Measurements from ENCODE around the gene SLA2. TPM values are rescaled to one million over a fixed set of nuclear protein-coding genes. Genes with fewer than 3 reads are reported as not detected.
"Not testable (repeated sequence)": the region's sequence is repeated elsewhere in the genome, so short reads cannot be mapped to it uniquely, and the experiment has no call there.

SLA2 gene, protein sequence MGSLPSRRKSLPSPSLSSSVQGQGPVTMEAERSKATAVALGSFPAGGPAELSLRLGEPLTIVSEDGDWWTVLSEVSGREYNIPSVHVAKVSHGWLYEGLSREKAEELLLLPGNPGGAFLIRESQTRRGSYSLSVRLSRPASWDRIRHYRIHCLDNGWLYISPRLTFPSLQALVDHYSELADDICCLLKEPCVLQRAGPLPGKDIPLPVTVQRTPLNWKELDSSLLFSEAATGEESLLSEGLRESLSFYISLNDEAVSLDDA
- polyA plus RNA-seq (ENCODE audit: insufficient read length in 3 of 3): under 1 TPM; 0.40 to 0.63 (median 0.52) TPM
- long read RNA-seq, donor 1, partial matches to known transcripts: 56 of 56 reads
- long read RNA-seq, donor 1, other reads (novel, unspliced or antisense): 0 of 56 reads
- long read RNA-seq, donor 2: 0 reads
- long read RNA-seq, donor 3, partial matches to known transcripts: 32 of 135 reads
- long read RNA-seq, donor 3, other reads (novel, unspliced or antisense): 103 of 135 reads
- long read RNA-seq, donor 4: 0 reads
- long read RNA-seq, donor 5: 0 reads
- long read RNA-seq, donor 6: 0 reads
- long read RNA-seq, donor 7: 0 reads
- long read RNA-seq, donor 8: 0 reads
- long read RNA-seq, donor 9: 0 reads
- long read RNA-seq, donor 10: 0 reads
- long read RNA-seq, donor 11, partial matches to known transcripts: 148 of 229 reads
- long read RNA-seq, donor 11, other reads (novel, unspliced or antisense): 81 of 229 reads
- long read RNA-seq, donor 12: 0 reads
- long read RNA-seq, donor 13, partial matches to known transcripts: 26 of 88 reads
- long read RNA-seq, donor 13, other reads (novel, unspliced or antisense): 62 of 88 reads
- long read RNA-seq, donor 14: 0 reads
- long read RNA-seq, donor 15: 0 reads
- long read RNA-seq, donor 16: 0 reads

DNA sequence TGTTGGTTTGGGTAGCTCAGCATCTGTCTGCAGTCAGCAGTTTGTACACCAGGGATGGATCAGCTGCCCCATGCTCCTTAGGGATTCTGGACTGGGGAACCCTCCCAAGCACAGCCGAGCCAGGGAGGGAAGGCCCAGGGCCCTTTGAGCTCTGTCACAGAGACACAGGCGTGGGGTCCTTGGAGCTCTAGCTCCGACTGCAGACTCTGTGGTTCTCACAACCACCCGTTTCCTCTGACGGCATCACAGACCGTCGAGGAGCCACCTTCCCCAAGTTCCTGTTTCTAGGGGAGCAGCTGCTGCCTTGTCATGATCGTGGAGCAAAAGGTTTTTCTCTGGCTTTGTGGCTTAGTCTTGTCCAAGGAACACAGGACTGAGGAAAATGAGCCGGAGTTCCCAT lies at the start of gene SLA2:
SLA2 (minus strand) TSS at position 199 of the 400 bp plus-strand sequence. CDS start 4,861 bp downstream, outside the sequence.
- no peak for DNase-seq

DNA sequence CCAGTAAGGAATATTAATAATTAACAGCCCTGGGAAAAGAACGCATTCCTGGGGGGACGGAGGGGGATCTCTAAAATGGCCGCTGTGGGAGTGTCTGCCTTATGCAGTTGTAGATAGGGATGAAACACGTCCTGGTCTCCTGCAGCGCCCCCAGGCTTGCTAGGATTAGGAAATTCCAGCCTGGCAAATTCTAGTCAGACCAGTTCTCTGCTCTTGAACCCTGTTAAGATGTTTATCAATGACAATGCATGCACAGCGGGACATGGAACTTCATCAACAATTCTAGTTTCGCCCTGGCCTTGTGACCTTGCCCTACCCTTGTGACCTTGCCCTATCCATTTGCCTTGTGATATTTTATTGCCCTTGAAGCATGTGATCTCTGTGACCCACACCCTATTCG lies 49.5 kb upstream of the SLA2 start:
- not testable (repeated sequence) for DNase-seq

DNA sequence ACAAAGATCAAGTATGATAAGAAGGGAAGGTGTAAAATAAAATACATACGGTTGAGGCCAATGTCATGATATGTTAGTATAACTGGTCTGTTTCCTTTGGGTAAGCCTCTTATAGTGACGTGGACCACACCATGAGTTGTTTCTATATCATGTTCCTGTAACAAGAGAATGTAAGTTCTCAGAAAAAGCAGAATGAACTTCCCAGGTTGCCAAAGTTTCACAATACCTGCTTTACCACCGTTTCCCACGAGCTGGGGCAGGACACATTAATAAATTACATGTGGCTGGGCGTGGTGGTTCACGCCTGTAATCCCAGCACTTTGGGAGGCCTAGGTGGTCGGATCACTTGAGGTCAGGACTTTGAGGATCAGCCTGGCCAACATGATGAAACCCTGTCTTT lies 42.6 kb upstream of the SLA2 start:
- no peak for DNase-seq

DNA sequence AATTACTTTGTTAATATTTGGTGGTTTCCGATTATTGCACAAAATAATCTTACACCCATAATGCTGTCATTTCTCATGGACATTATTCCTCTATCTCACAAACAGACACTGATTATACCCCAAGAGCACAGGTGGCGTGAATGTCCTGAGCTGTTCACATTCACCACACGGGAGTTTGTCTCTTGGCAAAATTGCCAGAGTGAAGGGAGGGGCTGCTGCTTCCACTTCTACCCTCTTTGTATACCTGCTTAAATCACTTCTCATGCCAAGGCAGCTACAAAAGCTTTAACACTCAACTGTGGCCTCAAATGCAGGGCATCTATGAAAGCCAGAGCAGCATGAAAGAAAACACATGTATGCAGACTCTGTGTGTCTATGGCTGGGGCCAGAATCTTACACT lies 41.9 kb upstream of the SLA2 start:
- no peak for DNase-seq

DNA sequence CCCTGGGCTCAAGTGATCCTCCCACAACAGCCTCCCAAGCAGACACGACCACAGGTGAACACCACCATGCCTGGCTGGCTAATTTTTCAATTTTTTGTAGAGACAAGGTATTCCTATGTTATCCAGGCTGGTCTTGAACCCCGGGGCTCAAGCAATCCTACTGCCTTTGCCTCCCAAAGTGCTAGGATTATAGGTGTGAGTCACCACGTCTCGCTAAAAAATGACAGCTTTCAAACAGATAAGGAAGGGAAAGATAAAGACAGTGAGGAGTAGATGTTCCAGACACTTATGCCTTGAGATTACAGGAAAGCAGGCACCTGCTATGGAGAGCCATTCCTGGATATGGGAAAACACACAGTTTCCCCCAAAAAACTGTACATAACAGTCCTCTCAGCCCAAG lies 40.9 kb upstream of the SLA2 start:
- no peak for DNase-seq

DNA sequence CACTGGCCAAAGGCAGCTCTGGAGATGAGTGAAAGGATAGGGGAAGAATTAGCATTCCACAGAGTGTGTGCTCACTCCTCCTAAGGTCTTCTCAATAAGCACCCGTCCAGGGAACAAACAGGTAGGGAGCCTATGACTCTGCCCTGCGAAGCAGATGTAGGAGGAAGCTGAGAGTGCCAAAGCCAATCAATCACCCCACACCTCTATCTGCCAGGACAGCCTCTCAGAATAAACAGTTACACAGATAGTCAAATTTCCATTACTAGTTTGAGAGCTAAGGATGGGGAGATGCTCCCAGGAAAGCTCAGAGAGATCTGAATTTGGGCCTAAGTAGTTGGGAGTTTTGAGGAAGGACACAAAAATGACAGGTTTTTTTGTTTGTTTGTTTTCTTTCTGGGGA lies 40.5 kb upstream of the SLA2 start:
- DNase-seq: no peak

DNA sequence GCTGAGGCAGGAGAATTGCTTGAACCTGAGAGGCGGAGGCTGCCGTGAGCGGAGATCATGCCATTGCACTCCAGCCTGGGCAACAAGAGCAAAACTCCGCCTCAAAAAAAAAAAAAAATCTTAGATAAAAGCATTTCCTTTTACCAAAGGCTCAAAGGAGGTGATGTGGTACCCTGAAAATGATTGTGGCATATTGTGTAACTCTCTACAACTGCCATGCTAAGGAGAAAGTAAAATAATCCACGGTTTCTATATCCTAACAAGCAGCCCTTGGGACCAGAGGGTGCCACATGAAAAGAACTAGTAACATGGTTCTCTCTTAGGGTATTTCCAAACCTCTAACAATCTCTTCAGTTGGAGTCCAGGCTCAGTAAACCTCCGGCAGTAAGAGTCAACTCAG lies 38.8 kb upstream of the SLA2 start:
- no peak for DNase-seq

DNA sequence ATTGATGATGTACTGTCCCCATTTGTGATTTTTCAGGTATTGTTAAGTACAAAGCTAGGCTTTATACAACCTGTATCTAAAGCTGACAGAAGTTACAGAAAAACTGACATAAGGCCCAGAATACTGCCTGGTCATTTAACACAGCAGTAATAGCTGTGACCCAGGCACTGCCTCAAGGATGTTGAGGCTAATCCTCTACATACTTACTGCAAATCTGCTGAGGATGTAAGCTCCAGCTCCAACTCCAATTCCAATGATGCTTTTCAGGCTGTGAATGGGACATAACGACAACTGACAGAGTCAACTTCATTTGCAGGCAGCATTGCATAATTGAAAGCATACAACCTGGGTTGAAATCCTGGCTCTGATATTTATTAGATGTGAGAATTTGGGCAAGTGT lies 36.3 kb upstream of the SLA2 start:
- DNase-seq: no peak

DNA sequence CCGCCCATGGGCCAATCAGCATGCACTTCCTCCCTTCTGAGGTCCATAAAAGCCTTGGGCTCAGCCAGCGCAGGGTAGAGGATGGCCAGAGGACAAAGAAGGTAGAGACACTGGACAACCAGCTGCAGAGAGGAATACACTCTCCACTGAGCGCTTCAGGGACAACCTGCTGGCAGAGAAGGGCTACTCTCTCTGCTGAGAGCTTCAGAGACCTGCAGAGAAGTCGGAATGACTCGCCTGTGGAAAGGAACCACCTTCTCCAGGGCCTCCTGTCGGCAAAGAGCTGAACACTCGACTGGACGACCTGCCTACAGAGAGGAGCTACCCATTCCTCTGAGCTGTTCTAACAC lies 31.4 kb upstream of the SLA2 start:
- no peak for DNase-seq

DNA sequence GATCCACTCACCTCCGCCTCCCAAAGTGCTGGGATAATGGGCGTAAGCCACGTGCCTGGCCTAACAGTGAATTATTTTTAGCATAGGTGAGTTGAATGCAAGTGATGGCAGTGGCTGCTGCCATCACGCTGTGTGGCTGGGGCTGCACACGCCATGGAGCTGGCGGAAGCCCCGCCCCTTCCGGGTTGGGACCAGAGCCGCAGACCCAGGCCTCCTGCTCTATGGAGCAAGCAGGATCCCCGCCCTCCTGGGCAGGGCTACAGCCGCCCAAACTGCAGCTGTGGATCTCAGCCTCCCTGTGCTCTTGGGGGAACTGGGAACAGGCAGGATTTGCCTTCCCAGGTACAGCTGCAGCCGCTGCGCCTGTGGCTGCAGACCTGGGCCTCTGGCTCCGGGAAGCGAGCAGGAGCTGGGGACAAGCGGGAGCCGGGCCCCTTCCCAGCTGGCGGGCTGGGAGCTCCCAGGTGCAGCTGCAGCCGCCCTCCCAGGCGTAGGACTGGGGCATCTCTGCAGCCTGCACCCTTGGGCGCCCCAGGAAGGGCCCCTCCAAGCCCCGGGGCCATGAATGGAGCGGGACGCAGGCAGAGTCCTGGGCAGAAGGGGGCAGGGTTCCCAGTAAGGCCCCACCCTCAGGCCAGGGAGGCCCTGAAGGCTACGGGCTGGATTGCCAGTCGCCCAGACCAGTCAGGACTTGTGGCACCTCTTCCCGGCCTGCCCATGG lies 30.9 kb upstream of the SLA2 start:
- DNase-seq: no peak

DNA sequence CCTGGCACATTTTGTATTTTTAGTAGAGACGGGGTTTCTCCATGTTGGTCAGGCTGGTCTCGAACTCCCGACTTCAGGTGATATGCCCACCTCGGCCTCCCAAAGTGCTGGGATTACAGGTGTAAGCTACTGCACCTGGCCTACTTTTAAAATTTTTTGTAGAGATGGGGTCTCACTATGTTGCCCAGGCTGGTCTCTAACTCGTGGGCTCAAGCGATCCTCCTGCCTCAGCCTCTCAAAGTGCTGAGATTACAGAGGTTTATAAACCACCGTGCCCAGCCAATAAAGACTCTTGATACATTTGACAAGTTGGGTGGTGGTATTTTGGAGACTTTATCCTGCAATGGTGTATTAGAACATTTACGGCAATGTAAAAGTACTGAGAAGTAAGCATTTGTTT lies 29.5 kb upstream of the SLA2 start:
- DNase-seq: not testable (repeated sequence)

DNA sequence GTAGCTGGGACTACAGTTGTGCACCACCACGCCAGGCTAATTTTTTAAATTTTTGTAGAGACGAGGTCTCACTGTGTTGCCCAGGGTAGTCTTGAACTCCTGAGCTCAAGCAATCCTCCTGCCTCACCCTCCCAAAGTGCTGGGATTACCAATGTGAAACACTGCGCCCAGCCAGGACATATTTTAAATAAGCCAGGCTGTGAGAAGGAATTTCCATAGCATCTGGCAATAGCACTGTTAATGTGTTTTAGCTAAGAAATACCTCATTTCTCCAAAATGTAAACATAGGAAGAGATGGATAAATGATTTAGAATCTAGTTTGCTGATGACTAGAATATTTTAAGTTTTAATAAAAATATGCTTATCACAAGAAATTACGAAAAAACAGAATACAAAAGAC lies 27.0 kb upstream of the SLA2 start:
- DNase-seq: no peak

DNA sequence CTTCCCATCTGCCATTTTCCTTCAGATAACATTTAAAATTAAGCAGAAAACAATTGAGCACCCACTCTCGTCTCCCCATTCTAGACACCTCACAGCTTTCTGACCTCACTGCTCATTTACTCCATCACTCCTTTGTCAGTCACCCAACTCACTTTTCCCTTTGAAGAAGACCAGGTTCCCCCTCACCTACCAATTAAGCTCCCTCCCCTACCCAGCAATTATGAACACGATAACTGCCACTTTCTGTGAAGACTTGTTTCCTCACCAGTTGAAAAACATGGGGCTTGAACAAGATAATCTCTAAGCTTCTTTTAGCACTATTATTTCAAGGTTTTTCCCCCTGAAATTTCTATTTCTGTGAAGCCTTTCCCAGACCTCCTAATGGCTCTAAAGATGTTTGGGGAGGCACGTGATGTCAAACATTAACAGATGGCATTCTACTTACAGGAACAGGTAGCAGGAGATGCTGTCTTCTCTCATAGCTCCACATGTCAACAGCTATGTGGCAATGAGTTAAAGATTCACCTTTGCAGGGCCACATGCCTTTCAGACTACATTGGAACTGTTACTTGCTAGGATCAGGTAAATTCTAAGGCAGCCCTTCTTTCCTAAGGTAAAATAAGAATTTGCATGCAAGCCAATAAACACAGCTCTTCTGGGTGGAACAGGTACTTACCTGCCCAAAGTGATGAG lies 24.8 kb upstream of the SLA2 start:
- no peak for DNase-seq

DNA sequence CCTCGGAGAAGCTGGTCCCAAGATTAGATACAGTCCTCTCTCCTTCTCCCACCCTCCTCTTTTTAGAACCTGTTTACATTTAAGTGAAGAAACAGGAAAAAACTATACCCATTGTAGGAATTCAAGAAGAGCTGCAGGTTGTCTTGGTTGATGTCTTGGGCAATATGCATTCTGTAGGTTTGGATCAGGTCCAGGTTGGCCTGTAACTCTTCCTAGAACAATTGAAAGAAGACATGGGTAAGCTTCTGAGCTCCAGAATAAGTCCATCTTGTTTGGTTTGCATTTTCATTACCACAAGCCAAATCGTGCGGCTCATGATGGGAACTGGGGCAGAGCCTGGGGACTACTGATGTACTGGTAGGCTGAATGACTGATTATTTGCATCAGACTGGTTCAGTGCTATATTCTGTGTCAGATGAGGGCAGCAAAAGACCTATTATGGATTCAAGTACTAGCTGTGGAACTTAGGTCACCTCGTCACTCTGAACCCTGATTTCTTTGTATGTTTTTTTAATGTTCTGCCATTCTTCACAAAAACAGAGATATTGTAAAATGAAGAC lies 20.3 kb upstream of the SLA2 start:
- no peak for DNase-seq

DNA sequence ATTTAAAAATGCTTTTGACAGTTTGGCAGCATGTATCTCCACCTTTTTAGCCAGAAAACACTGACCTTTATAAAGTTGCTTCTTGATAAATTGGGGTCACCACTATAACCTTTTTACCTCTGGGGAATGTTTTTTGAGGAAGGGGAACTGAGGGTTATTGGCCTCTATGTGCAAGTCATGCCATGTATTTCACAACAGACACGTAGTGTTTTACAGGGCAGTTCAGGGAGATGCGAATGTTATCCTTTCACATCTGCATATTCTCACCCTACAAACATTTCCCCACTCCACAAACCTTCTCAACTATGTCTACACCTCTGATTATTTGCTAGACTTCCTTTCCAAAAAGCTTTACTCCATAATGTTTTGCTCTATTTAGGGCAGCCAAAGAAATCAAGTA lies 17.0 kb upstream of the SLA2 start:
- DNase-seq: no peak

DNA sequence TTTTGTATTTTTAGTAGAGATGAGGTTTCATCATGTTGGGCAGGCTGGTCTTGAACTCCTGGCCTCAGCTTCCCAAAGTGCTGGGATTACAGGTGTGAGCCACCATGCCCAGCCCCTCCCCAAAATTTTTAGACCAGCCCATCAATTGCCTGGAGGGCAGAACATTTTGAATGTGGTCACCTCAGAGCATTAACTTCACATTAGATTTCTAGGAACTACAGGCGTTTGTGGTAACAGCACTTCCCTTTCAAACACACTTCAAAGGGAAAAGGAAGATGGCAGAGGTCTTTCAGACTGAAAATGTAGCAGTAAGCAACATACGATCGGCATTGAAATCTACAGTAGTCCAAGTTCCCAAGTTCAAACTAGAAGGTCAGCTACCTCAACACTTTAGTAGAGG lies 12.3 kb upstream of the SLA2 start:
- no peak for DNase-seq

DNA sequence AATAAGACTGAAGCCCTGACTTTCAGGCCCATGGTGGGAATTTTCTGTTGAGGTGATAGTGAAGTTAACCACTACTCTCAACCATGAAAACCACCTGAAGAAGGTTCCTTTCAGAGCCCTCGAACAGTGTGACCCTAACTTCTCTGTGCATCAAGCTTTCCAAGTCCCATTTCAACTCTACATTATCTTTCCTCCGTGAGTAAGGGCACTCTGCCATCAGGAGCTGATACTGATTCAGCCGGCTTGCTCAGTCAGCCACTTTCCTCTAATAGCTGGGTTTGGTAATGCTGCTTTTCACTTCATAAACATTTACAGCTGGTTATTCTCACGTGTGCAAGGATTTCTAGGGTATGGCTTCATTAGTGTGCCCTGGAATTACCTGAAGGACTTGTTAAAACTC lies 10.7 kb upstream of the SLA2 start:
- no peak for DNase-seq

DNA sequence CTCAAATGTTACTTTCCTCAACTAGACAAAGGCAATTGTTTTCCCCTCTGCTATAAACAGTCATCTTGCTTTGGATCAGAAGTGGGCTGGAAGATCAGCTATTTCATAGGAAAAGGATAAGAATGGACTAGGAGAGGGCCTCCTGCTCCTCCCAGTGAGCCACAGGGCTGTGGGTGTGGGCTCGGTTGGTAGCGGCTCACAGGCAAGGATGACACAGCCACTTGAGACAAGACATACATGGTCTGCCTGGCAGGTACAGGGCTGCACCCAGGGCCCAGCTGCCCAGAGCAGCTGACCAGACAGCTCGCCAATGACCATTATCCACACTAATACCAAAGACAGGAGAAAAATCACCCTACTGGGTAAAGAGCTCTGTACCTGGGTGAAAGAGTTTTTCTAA lies 9.0 kb upstream of the SLA2 start:
- no peak for DNase-seq

DNA sequence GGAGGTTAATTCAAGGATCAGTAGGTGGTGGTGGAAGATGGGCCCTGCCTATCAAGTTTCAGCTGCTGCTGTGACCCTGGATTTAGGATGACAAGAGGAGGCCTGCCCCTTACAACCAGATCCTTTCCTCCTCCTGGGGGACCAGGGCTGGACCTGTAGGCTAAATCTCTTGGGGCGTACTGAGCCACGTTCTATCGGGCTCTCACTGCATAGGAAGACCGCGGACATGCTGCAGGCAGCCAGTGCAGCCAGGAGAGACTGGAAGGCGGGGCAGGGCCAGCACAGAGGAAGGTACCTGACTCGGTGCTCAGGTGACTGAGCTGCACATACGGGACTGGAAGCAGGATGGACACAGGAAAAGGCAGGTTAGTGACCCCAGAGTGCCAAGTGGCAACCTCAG lies 8.5 kb upstream of the SLA2 start:
- DNase-seq: no peak

DNA sequence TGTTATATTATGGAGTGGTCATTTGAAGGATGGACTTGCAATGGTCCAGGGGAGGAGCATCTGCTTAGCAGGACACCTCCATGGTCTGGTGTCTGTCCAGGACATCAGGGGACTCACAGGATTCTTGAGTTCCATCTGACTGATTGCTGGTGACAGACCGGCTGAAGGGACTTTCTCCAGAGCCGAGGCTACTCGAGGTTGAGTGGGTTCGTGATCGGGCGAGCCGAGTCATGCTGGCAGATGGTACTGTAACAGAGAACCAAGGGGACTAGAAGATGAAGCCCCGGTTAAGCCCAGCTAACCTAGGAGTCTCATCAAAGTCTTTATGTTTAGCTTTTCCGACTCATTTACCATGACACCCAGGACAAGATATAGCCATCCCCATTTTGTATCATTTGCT lies 7.5 kb upstream of the SLA2 start:
- DNase-seq: no peak
